ENCODE data around the gene UBE3A.

- TF ChIP-seq POLR2A (IDR thresholded peaks at IDR 0.05; ENCODE audit: low read length) (no peak), GATA1 (IDR thresholded peaks at IDR 0.05; ENCODE audit: low read depth, low read length) (no peak)
Observed at GRCh38 chr15:25362545-25362944, 76.3 kb downstream of the UBE3A start.

Measured in erythroblast (primary cell).